Measurements from ENCODE around the gene PRICKLE2.

GRCh38 chr3:64163755-64164148 lies 61.5 kb downstream of the PRICKLE2 start:
- TF ChIP-seq SMC3 (IDR thresholded peaks at IDR 0.05) (no peak), RFX5 (IDR thresholded peaks at IDR 0.05) (no peak), HDAC2 (IDR thresholded peaks at IDR 0.05) (no peak), GATA3 (IDR thresholded peaks at IDR 0.05; ENCODE audit: borderline replicate concordance) (no peak), RAD21 (conservative IDR thresholded peaks at IDR 0.05 in 1 of 2, IDR thresholded peaks at IDR 0.05 in 1 of 2) (no peak), JUNB (IDR thresholded peaks at IDR 0.05) (no peak), POLR2A (IDR thresholded peaks at IDR 0.05; ENCODE audit: low read length) (no peak), MYC (IDR thresholded peaks at IDR 0.05; ENCODE audit: borderline replicate concordance, low read length) (no peak), BHLHE40 (IDR thresholded peaks at IDR 0.05; ENCODE audit: low read depth, low read length) (no peak)
- TF ChIP-seq, protein P1, sequence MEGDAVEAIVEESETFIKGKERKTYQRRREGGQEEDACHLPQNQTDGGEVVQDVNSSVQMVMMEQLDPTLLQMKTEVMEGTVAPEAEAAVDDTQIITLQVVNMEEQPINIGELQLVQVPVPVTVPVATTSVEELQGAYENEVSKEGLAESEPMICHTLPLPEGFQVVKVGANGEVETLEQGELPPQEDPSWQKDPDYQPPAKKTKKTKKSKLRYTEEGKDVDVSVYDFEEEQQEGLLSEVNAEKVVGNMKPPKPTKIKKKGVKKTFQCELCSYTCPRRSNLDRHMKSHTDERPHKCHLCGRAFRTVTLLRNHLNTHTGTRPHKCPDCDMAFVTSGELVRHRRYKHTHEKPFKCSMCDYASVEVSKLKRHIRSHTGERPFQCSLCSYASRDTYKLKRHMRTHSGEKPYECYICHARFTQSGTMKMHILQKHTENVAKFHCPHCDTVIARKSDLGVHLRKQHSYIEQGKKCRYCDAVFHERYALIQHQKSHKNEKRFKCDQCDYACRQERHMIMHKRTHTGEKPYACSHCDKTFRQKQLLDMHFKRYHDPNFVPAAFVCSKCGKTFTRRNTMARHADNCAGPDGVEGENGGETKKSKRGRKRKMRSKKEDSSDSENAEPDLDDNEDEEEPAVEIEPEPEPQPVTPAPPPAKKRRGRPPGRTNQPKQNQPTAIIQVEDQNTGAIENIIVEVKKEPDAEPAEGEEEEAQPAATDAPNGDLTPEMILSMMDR (IDR thresholded peaks at IDR 0.05), result no peak
